Measurements from ENCODE around the gene FILIP1L. TPM values are rescaled to one million over a fixed set of nuclear protein-coding genes. Genes with fewer than 3 reads are reported as not detected.

The FILIP1L gene
- total and polyA plus RNA-seq, 2 of the 13 experiments (the other 11 are each of a cell fraction or from before 2014, with no cell fraction given): 8.1 to 187 TPM

- TF ChIP-seq ZNF605 (CRISPR knock-in tag; IDR thresholded peaks at IDR 0.05): peak; percentile 92
- peak; percentile 85 for TF ChIP-seq PHF21A (CRISPR knock-in tag; IDR thresholded peaks at IDR 0.05)
- peak; percentile 73 for TF ChIP-seq JARID2 (CRISPR knock-in tag; IDR thresholded peaks at IDR 0.05; ENCODE audit: insufficient replicate concordance)
- peak; percentile 36 for TF ChIP-seq PITX1 (CRISPR knock-in tag; IDR thresholded peaks at IDR 0.05)
- peak in 1 of 2 experiments; percentile 80; a peak in 2 of 4 replicates for TF ChIP-seq ATF4 (CRISPR knock-in tag; IDR thresholded peaks at IDR 0.05)
- TF ChIP-seq ZSCAN22 (CRISPR knock-in tag; IDR thresholded peaks at IDR 0.05): peak; percentile 34; the same call in 1 of the 2 replicates
- TF ChIP-seq HIVEP1 (CRISPR knock-in tag; IDR thresholded peaks at IDR 0.05): no peak
- peak; percentile 95 for TF ChIP-seq ARID5B (CRISPR knock-in tag; IDR thresholded peaks at IDR 0.05)
- TF ChIP-seq HDAC1 (CRISPR knock-in tag; IDR thresholded peaks at IDR 0.05): peak; percentile 70
- TF ChIP-seq ZNF792 (CRISPR knock-in tag; IDR thresholded peaks at IDR 0.05): no peak; the same call in 1 of the 2 replicates
- peak; percentile 39 to 95; a peak in 3 of 4 replicates for TF ChIP-seq EP300 (IDR thresholded peaks at IDR 0.05; ENCODE audit: low read depth in 2 of 2, low read length in 2 of 2)
- peak; percentile 91 for TF ChIP-seq EP300 (CRISPR knock-in tag; IDR thresholded peaks at IDR 0.05; ENCODE audit: borderline replicate concordance)
- peak; percentile 59; the same call in 1 of the 2 replicates for TF ChIP-seq ZBTB3 (CRISPR knock-in tag; IDR thresholded peaks at IDR 0.05; ENCODE audit: borderline replicate concordance, low read depth)
- TF ChIP-seq RCOR2 (CRISPR knock-in tag; IDR thresholded peaks at IDR 0.05): peak; percentile 89
- TF ChIP-seq ARNT (IDR thresholded peaks at IDR 0.05): no peak
- TF ChIP-seq CTCF (CRISPR knock-in tag; IDR thresholded peaks at IDR 0.05): peak; percentile 47
- TF ChIP-seq MIXL1 (CRISPR knock-in tag; IDR thresholded peaks at IDR 0.05): peak; percentile 86
- TF ChIP-seq RNF219 (CRISPR knock-in tag; IDR thresholded peaks at IDR 0.05): peak; percentile 84; the same call in 1 of the 2 replicates
- no peak for TF ChIP-seq ZNF75D (CRISPR knock-in tag; IDR thresholded peaks at IDR 0.05; ENCODE audit: borderline replicate concordance)
- TF ChIP-seq FOXO1 (CRISPR knock-in tag; IDR thresholded peaks at IDR 0.05): peak; percentile 93
- TF ChIP-seq SAFB2 (CRISPR knock-in tag; IDR thresholded peaks at IDR 0.05; ENCODE audit: borderline replicate concordance, low read depth): peak; percentile 71; the same call in 1 of the 2 replicates
Observed at GRCh38 chr3:99920481-99921376, 193.6 kb downstream of the FILIP1L start (continued).

Measured in HepG2 (cell line).